GM19463 (cell line): ENCODE data around the gene RASL12.
"Not testable (repeated sequence)": the region's sequence is repeated elsewhere in the genome, so short reads cannot be mapped to it uniquely, and the experiment has no call there.

Experiments used
- ATAC-seq: cut with Tn5 transposase; IDR thresholded peaks from one replicate; pipeline ENCODE4 v1.9.1; 2021; ENCODE audit warnings: mild to moderate bottlenecking, moderate library complexity; ENCODE audit not compliant: unreplicated experiment

Gene RASL12

DNA sequence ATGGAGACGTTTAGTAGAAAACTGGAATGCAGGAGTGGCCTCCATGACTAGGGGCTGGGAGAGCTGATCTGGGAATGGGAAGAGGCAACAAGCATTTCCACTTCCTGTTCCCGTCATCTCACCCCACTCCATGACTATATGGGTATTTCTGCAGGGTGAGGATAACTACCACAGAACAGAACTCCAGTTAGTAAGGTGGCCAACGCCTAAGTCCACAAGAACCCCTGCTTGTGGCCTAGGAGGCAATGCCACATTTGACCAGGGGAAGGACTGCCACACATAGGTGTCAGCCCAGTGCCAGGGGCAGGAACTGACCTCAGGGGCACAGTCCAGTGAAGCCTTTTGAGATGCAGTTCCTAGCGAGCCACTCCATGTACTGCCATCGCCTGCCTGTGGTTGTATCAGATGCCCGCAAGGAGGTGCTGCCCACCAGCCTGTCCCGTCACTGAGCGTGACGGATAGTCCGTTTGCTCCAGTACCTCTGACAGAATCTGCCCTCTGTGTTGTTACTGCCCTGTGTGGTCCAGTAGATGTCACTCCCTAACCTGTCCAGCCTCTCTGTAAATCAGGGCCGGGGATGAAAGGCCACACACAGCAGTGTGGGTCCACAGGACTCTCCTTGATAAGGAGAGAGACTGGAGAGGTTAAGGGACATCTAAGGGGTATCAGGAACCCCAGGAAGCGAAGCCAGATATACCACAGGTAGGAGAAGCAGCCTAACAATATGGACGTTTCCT is 34.8 kb downstream of the RASL12 start:
- no peak for ATAC-seq

DNA sequence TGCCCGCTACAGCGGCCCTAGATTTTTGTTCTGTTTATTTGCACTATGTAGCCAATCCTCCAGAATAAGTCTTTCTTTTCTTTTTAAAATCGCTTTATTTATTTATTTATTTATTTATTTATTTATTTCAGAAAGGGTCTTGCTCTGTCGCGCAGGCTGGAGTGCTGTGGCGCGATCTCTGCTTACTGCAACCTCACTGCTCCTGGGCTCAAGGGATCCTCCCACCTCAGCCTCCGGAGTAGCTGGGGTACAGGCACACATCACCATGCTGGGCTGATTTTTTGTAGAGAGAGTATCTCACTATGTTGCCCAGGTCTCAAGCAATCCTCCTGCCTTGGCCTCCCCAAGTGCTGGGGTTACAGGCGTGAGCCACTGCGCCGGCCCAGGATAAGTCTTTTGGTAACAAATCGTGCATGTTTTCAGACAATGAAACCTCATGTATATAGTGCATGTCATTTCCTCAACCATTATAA is 38.0 kb downstream of the RASL12 start:
- no peak for ATAC-seq

DNA sequence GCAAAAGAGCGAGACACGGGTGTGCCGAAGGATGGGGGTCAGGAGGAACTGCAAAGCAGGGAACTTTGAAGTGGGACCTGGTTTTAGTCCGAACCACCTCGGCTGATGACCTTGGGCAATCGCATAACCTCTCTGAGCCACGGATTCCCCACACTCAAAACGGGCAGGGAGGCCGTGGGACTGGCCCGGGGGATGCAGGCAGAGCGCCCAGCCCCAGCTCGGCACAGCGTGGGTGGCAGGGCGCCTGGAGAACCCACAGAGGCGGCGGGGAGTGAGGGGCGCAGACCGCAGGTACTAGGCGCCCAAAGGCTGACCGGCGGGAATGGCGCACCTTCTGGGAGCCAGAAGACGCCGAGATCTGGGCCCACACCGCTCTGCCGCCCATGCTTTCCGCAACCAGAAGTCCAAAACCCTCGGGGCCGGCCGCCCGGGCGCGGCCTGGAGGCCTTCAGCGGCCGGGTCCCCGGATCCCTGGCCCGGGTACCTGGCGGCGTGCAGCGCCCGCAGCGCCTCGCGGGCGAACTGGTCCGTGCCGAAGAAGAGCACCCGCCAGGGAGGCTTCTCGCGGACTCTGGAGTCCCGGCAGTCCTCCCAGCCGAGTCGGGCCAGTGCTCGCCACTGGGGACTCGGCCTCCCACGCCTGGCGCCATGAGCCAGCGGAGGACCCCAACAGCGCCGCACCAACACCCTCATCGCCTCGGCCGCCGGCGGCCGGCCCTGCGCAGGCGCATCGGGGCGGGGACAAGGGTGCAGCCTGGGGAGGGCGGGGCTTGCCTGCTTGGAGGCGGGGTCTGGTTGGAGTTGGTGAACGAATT is 38.7 kb downstream of the RASL12 start, which contains the start of gene MTFMT:
Gene MTFMT, minus strand, starts transcription at position 719 of the 815 bp plus-strand sequence. Its CDS starts 26 bp downstream, at position 693.
- peak; percentile 77 for ATAC-seq

DNA sequence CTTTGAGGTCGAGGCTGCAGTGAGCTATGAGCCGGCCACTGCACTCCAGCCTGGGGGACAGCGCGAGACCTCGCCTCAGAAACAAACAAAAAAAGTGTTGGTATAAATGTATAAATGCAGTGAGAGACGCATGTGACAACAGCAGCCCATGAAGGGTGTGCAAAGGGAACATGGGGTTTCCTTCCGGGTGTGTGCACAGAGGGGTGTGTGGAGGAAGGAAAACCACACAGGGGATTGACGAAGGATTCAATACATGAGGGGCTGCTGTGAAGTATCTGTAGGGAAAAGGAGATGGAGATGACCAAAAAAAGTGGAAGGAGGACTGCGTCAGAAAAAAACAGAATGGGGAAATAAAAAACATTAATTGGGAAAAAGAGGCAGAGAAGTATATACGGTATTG is 39.5 kb downstream of the RASL12 start:
- no peak for ATAC-seq

DNA sequence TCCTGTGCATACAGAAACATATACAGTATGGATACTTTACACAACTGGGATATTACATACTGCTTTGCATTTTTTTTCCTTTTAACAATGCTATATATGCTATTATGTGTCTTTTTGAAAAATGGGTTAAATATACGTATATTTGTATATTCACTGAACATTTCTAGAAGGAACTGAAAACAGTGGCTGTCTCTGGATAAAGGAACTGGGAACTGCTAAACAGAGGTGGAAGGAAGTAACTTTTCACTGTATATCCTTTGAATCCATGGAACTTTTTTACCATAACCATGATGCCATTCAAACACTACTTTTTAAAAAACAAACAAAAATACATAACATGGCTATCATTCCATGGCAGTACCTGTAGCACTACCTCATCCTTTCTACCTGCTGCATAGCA is 40.2 kb downstream of the RASL12 start:
- ATAC-seq = no peak

GRCh38 chr15:65026756-65027155 is 41.0 kb downstream of the RASL12 start:
- no peak for ATAC-seq

- ATAC-seq = no peak
Observed at GRCh38 chr15:65021488-65021887, 46.3 kb downstream of the RASL12 start.

DNA sequence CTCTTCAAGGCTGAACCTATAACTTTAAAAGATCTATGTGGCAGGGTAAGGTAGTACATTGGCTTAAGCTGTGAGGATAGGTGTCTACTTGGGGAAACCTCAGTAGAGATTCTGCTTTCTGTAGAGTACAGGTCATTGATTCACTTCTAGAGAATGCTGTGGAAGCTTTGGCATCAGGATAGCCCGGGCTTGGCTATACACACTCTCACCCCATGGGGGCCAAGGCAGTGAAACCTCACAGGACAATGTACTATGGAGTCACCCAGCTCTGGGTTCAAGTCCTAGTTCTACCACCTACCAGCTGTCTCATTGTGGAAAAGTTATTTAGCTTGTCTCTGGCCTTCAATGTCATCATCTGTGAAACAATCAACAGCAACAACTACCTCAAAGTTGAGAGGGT is 47.4 kb downstream of the RASL12 start:
- no peak for ATAC-seq

GRCh38 chr15:65011198-65011597 is 56.6 kb downstream of the RASL12 start:
- not testable (repeated sequence) for ATAC-seq

- ATAC-seq = no peak
Observed at GRCh38 chr15:65008983-65009382, 58.8 kb downstream of the RASL12 start.

DNA sequence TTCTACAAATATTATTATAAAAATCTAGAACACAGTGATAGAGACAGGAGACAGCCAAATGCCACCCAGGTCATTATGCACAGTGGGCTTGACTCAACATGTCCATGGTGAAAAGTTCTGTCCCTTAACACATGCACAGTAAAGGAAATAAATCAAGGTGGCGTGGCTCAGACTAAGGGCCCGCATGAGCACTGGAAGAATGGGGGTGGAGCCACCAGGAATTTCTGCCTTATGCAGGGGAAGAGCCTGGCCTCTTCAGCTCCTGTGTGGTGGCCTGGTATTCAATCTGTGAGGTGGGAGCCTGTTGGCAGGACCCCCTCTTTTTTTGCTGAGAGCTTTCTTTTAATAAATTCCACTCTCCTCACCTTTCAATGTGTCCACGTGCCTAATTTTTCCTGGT is 60.9 kb downstream of the RASL12 start:
- no peak for ATAC-seq

GRCh38 chr15:65004993-65005392 is 62.8 kb downstream of the RASL12 start:
- no peak for ATAC-seq
